Gastroesophageal sphincter (tissue), 3 donors: ENCODE measurements around the gene G6PD.

ENCODE experiments used
- CTCF ChIP-seq, 4 experiments: fragments of 200-600 bp in 2 of 4; fragments of 450-650 bp in 2 of 4; sonication (generic) in 1 of 4; IDR thresholded peaks; one replicate each; pipeline ENCODE4 v1.5.1; 2017 to 2019; ENCODE audit warnings: antibody characterized with exemption in 4 of 4, mild to moderate bottlenecking in 2 of 4, moderate library complexity in 2 of 4
- EP300 ChIP-seq: sonication (generic); formaldehyde crosslinking; IDR thresholded peaks from one replicate; pipeline ENCODE4 v1.6.1; 2017; ENCODE audit warnings: antibody characterized with exemption, mild to moderate bottlenecking
- POLR2A ChIP-seq, 2 donors: fragments of 450-650 bp; IDR thresholded peaks; one replicate each; pipeline ENCODE4 v1.6.1; 2017; ENCODE audit warnings: antibody characterized with exemption in 2 of 2, mild to moderate bottlenecking in 2 of 2, moderate library complexity in 1 of 2
- POLR2AphosphoS5 ChIP-seq: sonication (generic); formaldehyde crosslinking; IDR thresholded peaks from one replicate; pipeline ENCODE4 v1.6.1; 2017; ENCODE audit warnings: antibody characterized with exemption

- TF ChIP-seq POLR2A (IDR thresholded peaks at IDR 0.05): no peak
- TF ChIP-seq CTCF (IDR thresholded peaks at IDR 0.05): no peak
- no peak for TF ChIP-seq POLR2AphosphoS5
- TF ChIP-seq EP300: no peak
Measured at GRCh38 chrX:154548028-154548316, 1.3 kb upstream of the G6PD start.
